ENCODE results near the gene SEMA3D.

The SEMA3D gene

GRCh38 chr7:85159003-85159402 is 27.9 kb downstream of the SEMA3D start:
- TF ChIP-seq ZFX (IDR thresholded peaks at IDR 0.05; ENCODE audit: borderline replicate concordance) (no peak), CTCF (IDR thresholded peaks at IDR 0.05) (no peak)
- no peak overlapping the region for H3K27ac ChIP-seq

GRCh38 chr7:85156661-85157208 is 30.1 kb downstream of the SEMA3D start:
- TF ChIP-seq ZFX (IDR thresholded peaks at IDR 0.05; ENCODE audit: borderline replicate concordance), result no peak
- no peak for TF ChIP-seq CTCF (IDR thresholded peaks at IDR 0.05)
- H3K27ac ChIP-seq, result no peak overlapping the region

- TF ChIP-seq CTCF (IDR thresholded peaks at IDR 0.05) (no peak), ZFX (IDR thresholded peaks at IDR 0.05; ENCODE audit: borderline replicate concordance) (no peak)
These were observed 32.4 kb downstream of the SEMA3D start for GRCh38 chr7:85154282-85154937.

GRCh38 chr7:85153715-85154114 is 33.1 kb downstream of the SEMA3D start:
- H3K27ac ChIP-seq, result no peak overlapping the region
- TF ChIP-seq CTCF (IDR thresholded peaks at IDR 0.05) (no peak), ZFX (IDR thresholded peaks at IDR 0.05; ENCODE audit: borderline replicate concordance) (no peak)

More at GRCh38 chr7:85154282-85154937, 32.4 kb downstream of the SEMA3D start:
- H3K27ac ChIP-seq, result no peak overlapping the region

- TF ChIP-seq CTCF (IDR thresholded peaks at IDR 0.05) (no peak), ZFX (IDR thresholded peaks at IDR 0.05; ENCODE audit: borderline replicate concordance) (no peak)
- H3K27ac ChIP-seq, result no peak overlapping the region
These were observed 36.2 kb downstream of the SEMA3D start for GRCh38 chr7:85150624-85151023.

- no peak for TF ChIP-seq ZFX (IDR thresholded peaks at IDR 0.05; ENCODE audit: borderline replicate concordance)
- no peak for TF ChIP-seq CTCF (IDR thresholded peaks at IDR 0.05)
- H3K27ac ChIP-seq, result no peak overlapping the region
These were observed 42.1 kb downstream of the SEMA3D start for GRCh38 chr7:85144771-85145170.

GRCh38 chr7:85135977-85136376 is 50.9 kb downstream of the SEMA3D start:
- H3K27ac ChIP-seq, result no peak overlapping the region

More at GRCh38 chr7:85135977-85136376, 50.9 kb downstream of the SEMA3D start:
- TF ChIP-seq ZFX (IDR thresholded peaks at IDR 0.05; ENCODE audit: borderline replicate concordance) (no peak), CTCF (IDR thresholded peaks at IDR 0.05) (no peak)

All from 22Rv1 (cell line).